Stimulated activated CD4-positive, alpha-beta T cell treated with anti-CD3 and anti-CD28 coated beads, Interleukin-4, amount 100 ng/mL, for 48 hours (primary cell): ENCODE data around the gene RPA1.
"Not testable (repeated sequence)": the region's sequence is repeated elsewhere in the genome, so short reads cannot be mapped to it uniquely, and the experiment has no call there.

ENCODE experiments used
- DNase-seq, 2 donors: peaks; one replicate each; pipeline ENCODE4 v3.0.0-alpha.2; 2020; ENCODE audit warnings: low read depth in 2 of 2

RPA1 gene

GRCh38 chr17:1829592-1830257, at the start of gene RPA1, which contains the start of gene SMYD4:
TSS of gene RPA1 (plus strand) at chr17:1830005. CDS start at chr17:1830094, 89 bp downstream.
TSS of gene SMYD4 (minus strand) at chr17:1829902. CDS start at chr17:1827994, 1,908 bp downstream.
- DNase-seq = peak; percentile 79 to 87

DNA sequence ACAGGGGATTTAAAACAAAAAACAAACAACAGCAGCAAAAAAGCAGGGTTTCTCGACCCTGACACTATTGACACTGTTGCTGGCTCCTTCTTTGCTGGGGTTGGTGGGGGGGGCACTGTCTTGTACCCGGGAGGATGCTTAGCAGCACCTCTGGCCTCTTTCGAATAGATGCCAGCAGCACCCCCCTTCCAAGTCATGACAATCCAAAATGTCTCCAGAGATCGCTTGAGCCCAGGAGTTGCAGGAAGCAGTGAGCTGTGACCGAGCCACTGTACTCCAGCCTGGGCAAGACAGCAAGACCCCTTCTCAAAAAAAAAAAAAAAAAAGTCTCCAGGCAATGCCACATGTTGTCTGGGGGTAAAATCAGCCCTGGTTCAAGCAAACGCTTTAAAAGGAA, 47.6 kb upstream of the RPA1 start:
- DNase-seq = no peak

- DNase-seq = no peak
Measured at GRCh38 chr17:1783271-1783670, 46.5 kb upstream of the RPA1 start.

DNA sequence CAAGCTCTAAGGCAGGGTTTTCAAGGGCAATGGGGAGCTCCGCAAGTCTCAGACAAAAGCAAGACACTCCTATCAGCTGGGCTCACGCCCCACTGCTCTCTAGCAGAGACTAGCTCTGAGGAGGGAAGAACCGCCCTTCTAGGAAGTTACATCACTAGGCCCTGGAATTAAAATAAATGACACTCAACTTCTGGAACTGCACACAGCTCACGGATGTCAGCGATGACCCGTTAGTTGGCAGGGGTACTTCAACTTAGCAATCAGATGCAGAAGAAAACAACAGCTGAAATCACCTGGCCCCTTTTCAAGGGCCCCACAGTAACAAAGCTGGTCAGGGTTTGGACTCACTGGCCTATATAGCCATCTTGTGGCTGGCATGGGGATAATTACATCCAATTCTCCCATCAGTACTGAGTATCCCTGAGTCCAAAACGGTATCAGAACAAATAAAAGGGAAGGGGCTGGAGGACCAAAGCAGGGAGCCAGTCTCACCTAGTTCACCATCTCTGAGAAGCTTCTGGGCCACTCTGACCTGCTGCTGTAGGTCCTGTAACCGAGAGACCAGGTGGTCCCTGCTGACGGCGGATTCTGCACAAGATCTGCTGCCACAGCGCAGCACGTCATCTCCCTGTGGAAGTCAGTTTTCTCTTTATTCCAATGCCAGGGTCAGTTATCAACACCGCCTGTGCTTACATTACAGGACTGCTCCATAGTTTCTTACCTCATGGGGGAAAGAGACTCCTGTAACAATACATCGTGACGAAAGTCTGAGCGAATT, 45.8 kb upstream of the RPA1 start:
- no peak for DNase-seq

DNA sequence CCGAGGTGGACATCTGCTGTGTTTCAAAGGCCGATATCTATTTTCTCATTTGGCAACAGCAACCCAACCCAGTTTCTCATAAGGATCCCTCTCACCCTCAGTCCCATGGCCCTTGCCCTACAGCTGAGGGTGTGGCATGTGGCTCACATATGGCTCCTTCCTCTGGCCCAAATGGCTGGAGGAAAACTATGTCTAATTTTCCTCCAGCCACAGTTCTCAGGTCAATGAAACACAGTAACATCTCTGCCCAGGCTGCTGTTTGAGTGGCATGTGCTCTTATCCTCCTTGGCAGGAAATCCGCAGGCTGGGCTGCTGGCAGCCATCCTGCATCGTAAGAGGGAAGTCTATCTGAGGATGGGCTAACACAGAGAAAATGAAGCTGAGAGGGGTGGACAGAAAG, 43.9 kb upstream of the RPA1 start:
- no peak for DNase-seq

- DNase-seq = no peak
Measured at GRCh38 chr17:1786708-1787107, 43.1 kb upstream of the RPA1 start.

- DNase-seq = no peak
Measured at GRCh38 chr17:1787301-1787902, 42.4 kb upstream of the RPA1 start.

DNA sequence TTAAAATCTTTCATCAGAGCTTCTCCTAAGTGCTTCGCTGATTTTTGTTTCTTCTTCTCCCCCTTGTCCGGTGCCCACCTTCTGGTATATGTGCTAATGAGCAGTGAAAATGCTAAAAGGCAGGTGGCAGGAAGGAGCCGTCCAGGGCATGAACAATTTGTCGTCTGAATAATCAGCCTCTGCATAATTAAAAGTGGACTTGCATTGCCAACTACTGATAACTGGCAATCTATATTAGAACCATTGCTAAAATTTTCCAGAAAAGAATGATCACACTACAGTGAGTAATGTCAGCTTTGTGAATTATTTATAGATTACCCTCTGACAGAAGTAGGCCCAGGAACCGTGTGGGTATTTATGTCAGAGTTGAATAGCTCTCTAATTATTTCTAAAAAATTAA, 39.9 kb upstream of the RPA1 start:
- DNase-seq = no peak

GRCh38 chr17:1792495-1793446, 37.0 kb upstream of the RPA1 start:
- DNase-seq = no peak

DNA sequence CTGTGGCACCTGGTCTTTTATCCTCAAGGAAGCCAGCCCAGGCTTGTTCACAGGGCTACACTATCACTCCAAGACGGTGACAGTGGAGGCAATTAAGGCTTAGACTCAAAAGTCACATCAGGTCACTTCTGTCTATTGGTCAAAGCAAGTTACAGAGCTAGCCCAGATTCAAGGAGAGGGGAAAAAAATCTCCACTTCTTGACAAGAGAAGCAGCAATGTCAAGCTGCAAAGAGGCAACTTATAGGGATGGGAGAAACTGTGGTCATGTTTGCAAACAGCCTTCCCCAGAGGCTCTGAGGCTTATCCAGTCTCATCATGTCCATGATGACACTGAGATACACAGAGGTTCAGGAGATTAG, 36.4 kb upstream of the RPA1 start:
- DNase-seq = no peak

GRCh38 chr17:1796800-1797199, 33.0 kb upstream of the RPA1 start:
- DNase-seq = no peak

- no peak for DNase-seq
Measured at GRCh38 chr17:1797323-1797722, 32.5 kb upstream of the RPA1 start.

DNA sequence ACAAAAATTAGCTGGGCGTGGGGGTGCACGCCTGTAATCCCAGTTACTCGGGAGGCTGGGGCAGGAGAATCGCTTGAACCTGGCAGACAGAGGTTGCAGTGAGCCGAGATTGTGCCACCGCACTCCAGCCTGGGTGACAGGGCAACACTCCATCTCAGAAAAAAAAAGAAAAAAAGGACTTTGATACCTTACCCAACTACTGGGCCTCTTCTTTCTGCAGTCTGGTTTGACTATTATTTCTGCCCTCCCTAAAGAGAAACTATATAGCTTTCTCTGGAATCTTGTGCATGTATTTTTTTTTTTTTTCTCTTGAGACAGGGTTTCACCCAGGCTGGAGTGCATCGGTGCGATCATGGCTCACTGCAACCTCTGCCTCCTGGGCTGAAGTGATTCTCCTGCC, 32.0 kb upstream of the RPA1 start:
- not testable (repeated sequence) for DNase-seq

GRCh38 chr17:1800240-1800639, 29.6 kb upstream of the RPA1 start:
- no peak for DNase-seq

DNA sequence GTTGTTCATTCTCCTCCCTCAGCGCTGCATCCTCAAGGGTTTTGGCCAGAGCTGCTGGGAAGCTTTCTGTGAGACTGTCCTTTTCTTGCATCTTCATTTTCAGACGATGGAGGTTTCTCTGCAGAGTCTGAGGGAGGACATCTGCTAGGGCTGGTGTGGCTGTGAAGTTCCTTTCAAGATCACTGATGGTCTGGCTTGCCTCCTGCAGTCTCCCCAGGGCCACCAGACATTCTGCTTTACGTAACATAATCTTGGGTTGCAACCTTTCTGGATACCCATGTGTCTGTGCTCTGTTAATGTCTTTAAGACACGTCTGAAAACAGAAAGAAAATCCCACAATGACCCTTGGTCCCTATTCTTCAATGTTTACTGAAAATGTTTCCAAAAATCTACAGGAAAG, 29.1 kb upstream of the RPA1 start:
- no peak for DNase-seq

- no peak for DNase-seq
Measured at GRCh38 chr17:1802429-1802828, 27.4 kb upstream of the RPA1 start.

DNA sequence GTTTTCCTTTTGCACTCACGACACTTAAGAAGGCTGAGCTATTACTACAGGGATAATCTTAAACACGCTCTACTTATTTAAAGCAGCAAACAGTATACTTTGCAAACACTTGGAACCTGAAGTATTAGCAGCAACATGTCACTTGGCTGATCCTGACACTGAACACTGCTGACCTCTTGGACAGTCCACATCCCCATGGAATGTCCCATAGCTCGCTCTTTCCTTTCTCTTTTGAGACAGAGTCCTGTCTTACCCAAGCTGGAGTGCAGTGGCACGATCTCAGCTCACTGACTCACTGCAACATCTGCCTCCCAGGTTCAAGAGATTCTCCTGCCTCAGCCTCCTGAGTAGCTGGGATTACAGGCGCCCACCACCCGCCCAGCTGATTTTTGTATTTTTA, 26.5 kb upstream of the RPA1 start:
- DNase-seq = no peak

DNA sequence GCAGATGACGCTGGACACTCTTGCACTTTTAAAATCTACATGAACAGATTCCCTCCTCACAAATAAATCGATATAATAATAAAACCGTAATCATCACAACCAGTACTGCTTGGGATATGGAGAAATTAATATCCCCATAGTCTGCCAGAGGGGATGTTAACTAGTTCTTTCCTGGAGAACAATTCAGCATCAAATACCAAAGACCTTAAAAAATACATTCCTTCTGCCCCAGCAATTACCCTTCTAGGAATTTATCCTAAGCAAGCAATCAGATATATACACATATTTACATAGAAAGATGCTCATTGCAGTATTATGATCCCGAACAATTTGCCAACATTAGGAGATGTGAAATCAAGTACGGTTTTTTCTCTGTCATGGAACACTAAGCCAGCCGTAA, 21.9 kb upstream of the RPA1 start:
- DNase-seq = no peak

DNA sequence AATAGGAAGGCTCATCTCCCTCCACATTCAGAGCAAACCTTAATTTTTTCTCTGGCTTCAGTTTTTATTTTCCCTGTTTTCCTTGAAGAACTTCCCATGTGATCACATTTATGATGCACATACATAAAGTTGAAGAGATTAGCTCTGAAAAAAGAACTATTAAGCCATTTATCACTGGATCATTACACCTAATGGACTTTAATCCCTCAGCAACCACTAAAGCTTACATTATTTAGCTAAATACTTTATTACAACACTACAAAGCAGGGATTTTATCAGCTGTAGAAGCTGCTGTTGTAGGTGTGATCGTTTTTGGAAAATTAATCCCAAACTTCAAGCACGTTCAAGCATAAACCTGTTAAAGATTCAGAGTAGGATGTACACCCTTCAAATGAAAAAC, 21.2 kb upstream of the RPA1 start:
- no peak for DNase-seq

- not testable (repeated sequence) for DNase-seq
Measured at GRCh38 chr17:1809815-1810214, 20.0 kb upstream of the RPA1 start.

- no peak for DNase-seq
Measured at GRCh38 chr17:1810450-1811103, 19.2 kb upstream of the RPA1 start.
